Measurements from ENCODE around the gene RRBP1. TPM values are rescaled to one million over a fixed set of nuclear protein-coding genes. Genes with fewer than 3 reads are reported as not detected.

Gene RRBP1
- total RNA-seq, 4 donors from 2014 or later = 76.5 to 162 (median 83.9) TPM

DNA sequence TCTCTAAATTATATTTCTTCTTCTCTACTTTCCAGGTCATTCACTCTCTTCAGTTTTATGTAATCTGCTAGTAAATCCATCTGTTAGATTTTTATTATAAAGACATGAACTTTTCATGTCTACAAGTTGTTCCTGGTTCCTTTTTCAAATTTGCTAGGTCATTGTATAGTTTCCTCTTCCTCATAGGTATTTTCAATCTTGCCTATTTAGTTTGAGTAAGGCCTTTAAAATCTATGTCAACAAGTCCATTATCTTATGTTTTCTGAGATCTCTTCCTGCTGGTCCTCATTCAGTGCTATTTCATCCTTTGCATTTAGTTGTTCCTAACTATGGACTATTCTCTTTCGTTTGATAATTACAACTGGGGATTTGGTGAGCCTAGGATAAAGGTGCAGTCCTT is 11.0 kb downstream of the RRBP1 start:
- Histone ChIP-seq H3K4me3 (no peak overlapping the region), H3K4me1 (peaks cover 0 to 60% (median 13%) of the 10 kb centered on the region in 4 donors), H3K27me3 (no peaks in the 10 kb centered on the region), H3K27ac (no peak overlapping the region), H3K36me3 (no peaks in the 10 kb centered on the region), H3K9me3 (no peaks in the 10 kb centered on the region)
- DNase-seq (ENCODE audit: low spot score in 2 of 2) = no peak
- TF ChIP-seq CTCF (IDR thresholded peaks at IDR 0.05) (no peak), EP300 (IDR thresholded peaks at IDR 0.05) (no peak), POLR2A (IDR thresholded peaks at IDR 0.05) (no peak)
- 83 to 100% methylated on average over 1 of the region's 1 CpG for WGBS, 2 donors

- WGBS, 2 donors = 77 to 82% methylated on average over 12 of the region's 12 CpGs
- H3K27ac ChIP-seq = no peak overlapping the region
- TF ChIP-seq EP300 (IDR thresholded peaks at IDR 0.05) (no peak), POLR2A (IDR thresholded peaks at IDR 0.05) (no peak), CTCF (IDR thresholded peaks at IDR 0.05) (no peak)
- H3K4me1 ChIP-seq = peaks cover 0 to 60% (median 28%) of the 10 kb centered on the region in 4 donors
- H3K4me3 ChIP-seq = no peak overlapping the region
- no peaks in the 10 kb centered on the region for H3K36me3 ChIP-seq
- H3K9me3 ChIP-seq = no peaks in the 10 kb centered on the region
- DNase-seq (ENCODE audit: low spot score in 2 of 2) = no peak
- H3K27me3 ChIP-seq = no peaks in the 10 kb centered on the region
Observed at GRCh38 chr20:17669306-17669931, 12.6 kb downstream of the RRBP1 start.

DNA sequence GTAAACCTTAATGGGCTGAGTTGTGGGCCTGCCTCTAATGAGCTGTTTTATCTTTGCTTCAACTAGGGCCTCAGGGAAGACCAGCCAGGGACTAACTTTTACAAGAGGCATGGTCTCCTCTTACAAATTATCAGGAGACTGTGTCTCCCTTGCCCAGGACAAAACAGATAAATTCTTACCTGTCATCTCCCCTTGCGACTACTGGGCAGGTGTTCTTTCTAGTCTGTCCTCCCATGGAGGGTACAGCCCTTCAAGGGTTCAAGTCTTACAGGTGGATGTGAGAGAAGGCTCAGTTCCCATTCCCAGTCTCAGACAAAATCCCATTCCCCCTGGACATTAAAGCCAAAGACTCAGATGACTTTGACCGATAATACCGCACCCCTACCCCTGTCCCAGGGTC is 13.6 kb downstream of the RRBP1 start:
- DNase-seq (ENCODE audit: low spot score in 2 of 2) = no peak
- Histone ChIP-seq H3K27ac (peak overlapping the region in 1 of 4 donors; percentile 20), H3K27me3 (no peaks in the 10 kb centered on the region), H3K36me3 (no peaks in the 10 kb centered on the region), H3K4me1 (peaks cover 2 to 60% (median 33%) of the 10 kb centered on the region in 4 donors), H3K9me3 (no peaks in the 10 kb centered on the region), H3K4me3 (no peak overlapping the region)
- 92 to 97% methylated on average over 3 of the region's 3 CpGs for WGBS, 2 donors
- TF ChIP-seq EP300 (IDR thresholded peaks at IDR 0.05) = no peak
- no peak for TF ChIP-seq CTCF (IDR thresholded peaks at IDR 0.05)
- TF ChIP-seq POLR2A (IDR thresholded peaks at IDR 0.05) = no peak

DNA sequence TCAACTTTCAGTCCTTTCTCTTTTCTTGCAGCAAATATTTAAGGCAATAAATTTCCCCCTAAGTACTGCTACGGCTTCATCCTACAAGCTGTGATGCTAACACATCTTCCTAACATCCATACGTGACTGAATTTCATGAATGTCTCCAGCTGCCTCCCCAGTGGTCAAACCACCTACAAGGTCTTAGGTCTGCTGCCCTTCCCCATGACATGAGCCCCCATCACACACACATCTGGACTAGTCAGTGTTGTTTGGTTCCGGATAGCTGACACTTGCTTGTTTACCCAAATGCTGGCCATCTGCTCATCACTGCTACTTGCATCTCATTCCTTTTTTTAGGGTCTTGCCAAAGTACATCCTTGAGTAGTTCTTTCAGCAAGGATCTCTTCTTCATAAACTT is 14.6 kb downstream of the RRBP1 start:
- H3K27ac ChIP-seq = peak overlapping the region in 2 of 4 donors; percentile 49 to 85
- H3K9me3 ChIP-seq = no peaks in the 10 kb centered on the region
- DNase-seq (ENCODE audit: low spot score in 2 of 2) = no peak
- H3K27me3 ChIP-seq = no peaks in the 10 kb centered on the region
- H3K4me3 ChIP-seq = no peak overlapping the region
- H3K36me3 ChIP-seq = no peaks in the 10 kb centered on the region
- 75 to 78% methylated on average over 3 of the region's 3 CpGs for WGBS, 2 donors
- peaks cover 2 to 67% (median 41%) of the 10 kb centered on the region in 4 donors for H3K4me1 ChIP-seq
- TF ChIP-seq EP300 (IDR thresholded peaks at IDR 0.05) = no peak
- no peak for TF ChIP-seq CTCF (IDR thresholded peaks at IDR 0.05)
- TF ChIP-seq POLR2A (IDR thresholded peaks at IDR 0.05) = no peak

DNA sequence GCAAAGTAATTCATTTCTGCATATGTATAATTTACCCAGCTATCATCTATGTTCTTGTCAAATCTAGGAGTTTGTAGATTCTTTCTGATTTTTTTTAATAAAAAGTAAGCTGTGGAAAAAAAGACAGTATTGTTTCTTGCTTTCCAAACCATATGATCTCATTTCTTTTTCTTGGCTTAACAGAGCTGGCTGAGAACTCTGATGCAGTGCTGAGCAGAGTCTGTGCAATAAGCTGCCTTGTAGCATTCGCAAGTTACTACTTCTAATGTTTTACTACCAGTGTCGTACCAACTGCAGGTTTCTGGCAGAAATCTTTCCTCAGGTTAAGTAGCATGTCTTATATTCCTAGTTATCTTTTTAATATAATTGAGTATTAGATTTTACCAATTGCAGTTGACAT is 15.6 kb downstream of the RRBP1 start:
- H3K27ac ChIP-seq = peak overlapping the region in 2 of 4 donors; percentile 81 to 85
- DNase-seq (ENCODE audit: low spot score in 2 of 2) = peak in 1 of 2 donors; percentile 14
- peak in 1 of 2 donors; percentile 21 for TF ChIP-seq EP300 (IDR thresholded peaks at IDR 0.05)
- TF ChIP-seq CTCF (IDR thresholded peaks at IDR 0.05) = no peak
- 17 to 29% methylated on average over 2 of the region's 2 CpGs for WGBS, 2 donors
- H3K9me3 ChIP-seq = no peaks in the 10 kb centered on the region
- H3K27me3 ChIP-seq = no peaks in the 10 kb centered on the region
- no peak overlapping the region for H3K4me3 ChIP-seq
- H3K36me3 ChIP-seq = no peaks in the 10 kb centered on the region
- peaks cover 2 to 69% (median 49%) of the 10 kb centered on the region in 4 donors for H3K4me1 ChIP-seq
